Mucosa of descending colon (tissue), 3 donors: ENCODE measurements around the gene COA3. TPM values are rescaled to one million over a fixed set of nuclear protein-coding genes. Genes with fewer than 3 reads are reported as not detected.
A peak's percentile ranks its signal among the peaks of the same experiment; 100 is the strongest.

Experiments used
- ATAC-seq: fragments of 200-7000 bp; cut with Tn5 transposase; one replicate; pipeline ENCODE4 v1.9.1; 2020; ENCODE audit warnings: mild to moderate bottlenecking, moderate library complexity
- DNase-seq, 3 donors: peaks; one replicate each; pipeline ENCODE4 v3.0.0-alpha.2; 2020
- H3K36me3 ChIP-seq: fragments of 200-600 bp; one replicate; pipeline ENCODE4 v1.8.0; 2021; ENCODE audit warnings: low read depth, mild to moderate bottlenecking
- H3K4me1 ChIP-seq: fragments of 200-600 bp; one replicate; pipeline ENCODE4 v1.8.0; 2021; ENCODE audit warnings: low read depth, mild to moderate bottlenecking
- H3K4me3 ChIP-seq: fragments of 200-600 bp; one replicate; pipeline ENCODE4 v1.8.0; 2021; ENCODE audit warnings: mild to moderate bottlenecking
- H3K9me3 ChIP-seq: fragments of 200-600 bp; one replicate; pipeline ENCODE4 v1.8.0; 2021; ENCODE audit warnings: mild to moderate bottlenecking
- intact Hi-C, 2 donors: fragments of 100-400 bp; cut with DNase I in 1 of 2; cut with micrococcal nuclease in 1 of 2; formaldehyde crosslinking; loops; one replicate each; pipeline versions ENCODE4 v1.11.0 to v1.11.1; 2022; cut with DNase I, micrococcal nuclease
- total RNA-seq, 3 donors: library from RNA; stranded (reverse); fragmentation: NEBNext Ultra II Directional in 2 of 3; extraction: Animal tissue kit (Norgen Biotek cat#: 25700) in 2 of 3; gene quantifications; one replicate each; pipeline versions ENCODE4 v1.2.1 to v1.2.4, GENCODE V29; 2021 to 2023
- TF ChIP-seq, protein P1 (sequence below): fragments of 200-600 bp; IDR thresholded peaks from one replicate; pipeline ENCODE4 v1.8.0; 2022; ENCODE audit warnings: antibody characterized with exemption, mild to moderate bottlenecking
- donor health status: DM: no; HTN: no; CAD: no; lungs with moderate emphysema.
- donor health status: DM: no; HTN: no; CAD: no.
- donor health status: DM: no; HTN: yes; CAD: no.

COA3 gene
- total RNA-seq, 3 donors from 2014 or later: 92.7 to 151 (median 148) TPM

DNA sequence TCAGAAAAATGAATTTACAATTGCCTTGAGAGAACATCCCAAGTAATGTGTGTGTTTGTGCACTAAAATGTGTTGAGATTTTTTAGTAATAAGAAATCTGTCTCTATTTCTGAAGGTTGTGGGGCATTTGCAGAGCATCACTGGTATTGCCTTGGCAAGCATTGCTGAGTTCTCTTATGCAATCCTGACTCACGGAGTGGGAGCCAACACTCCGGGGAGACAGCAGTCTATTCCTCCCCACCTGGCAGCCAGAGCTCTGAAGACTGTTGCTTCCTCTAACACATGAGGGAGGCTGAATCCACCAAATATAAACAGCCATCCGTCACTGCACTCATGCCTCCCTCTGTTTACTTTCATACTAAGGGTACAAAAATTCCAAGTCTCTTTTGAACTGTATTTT lies 10.7 kb upstream of the COA3 start:
- DNase-seq (no peak), ATAC-seq (no peak)
- intact Hi-C loops: no loop called here
- no peaks in the 10 kb centered on the region for H3K36me3 ChIP-seq
- H3K4me3 ChIP-seq: no peak overlapping the region
- H3K4me1 ChIP-seq: peaks cover 7% of the 10 kb centered on the region
- H3K9me3 ChIP-seq: no peaks in the 10 kb centered on the region
- TF ChIP-seq, protein P1, sequence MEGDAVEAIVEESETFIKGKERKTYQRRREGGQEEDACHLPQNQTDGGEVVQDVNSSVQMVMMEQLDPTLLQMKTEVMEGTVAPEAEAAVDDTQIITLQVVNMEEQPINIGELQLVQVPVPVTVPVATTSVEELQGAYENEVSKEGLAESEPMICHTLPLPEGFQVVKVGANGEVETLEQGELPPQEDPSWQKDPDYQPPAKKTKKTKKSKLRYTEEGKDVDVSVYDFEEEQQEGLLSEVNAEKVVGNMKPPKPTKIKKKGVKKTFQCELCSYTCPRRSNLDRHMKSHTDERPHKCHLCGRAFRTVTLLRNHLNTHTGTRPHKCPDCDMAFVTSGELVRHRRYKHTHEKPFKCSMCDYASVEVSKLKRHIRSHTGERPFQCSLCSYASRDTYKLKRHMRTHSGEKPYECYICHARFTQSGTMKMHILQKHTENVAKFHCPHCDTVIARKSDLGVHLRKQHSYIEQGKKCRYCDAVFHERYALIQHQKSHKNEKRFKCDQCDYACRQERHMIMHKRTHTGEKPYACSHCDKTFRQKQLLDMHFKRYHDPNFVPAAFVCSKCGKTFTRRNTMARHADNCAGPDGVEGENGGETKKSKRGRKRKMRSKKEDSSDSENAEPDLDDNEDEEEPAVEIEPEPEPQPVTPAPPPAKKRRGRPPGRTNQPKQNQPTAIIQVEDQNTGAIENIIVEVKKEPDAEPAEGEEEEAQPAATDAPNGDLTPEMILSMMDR: no peak

DNA sequence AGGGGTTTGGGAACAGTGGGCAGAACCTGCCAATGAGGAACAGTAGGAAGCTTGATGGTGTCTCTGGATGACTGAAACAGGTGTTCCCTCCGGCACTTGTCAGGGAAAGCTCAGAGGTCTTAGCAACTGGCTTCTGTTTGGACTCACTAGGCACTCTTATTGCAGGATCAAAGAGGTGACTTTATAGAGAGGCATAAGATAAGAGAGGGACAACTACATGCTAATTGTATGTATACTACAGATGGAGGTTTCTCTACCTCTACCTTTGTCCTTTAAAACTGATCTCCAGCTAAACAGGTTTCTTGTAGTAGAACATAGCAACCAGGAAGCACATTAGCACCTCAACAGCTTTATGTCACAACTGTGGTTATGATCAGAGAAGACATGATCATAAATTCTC lies 7.7 kb upstream of the COA3 start:
- TF ChIP-seq, protein P1: no peak
- Histone ChIP-seq H3K4me1 (peaks cover 17% of the 10 kb centered on the region), H3K36me3 (no peaks in the 10 kb centered on the region), H3K4me3 (no peak overlapping the region), H3K9me3 (no peaks in the 10 kb centered on the region)
- no peak for DNase-seq
- ATAC-seq: peak; percentile 78
- intact Hi-C loops: no loop called here

DNA sequence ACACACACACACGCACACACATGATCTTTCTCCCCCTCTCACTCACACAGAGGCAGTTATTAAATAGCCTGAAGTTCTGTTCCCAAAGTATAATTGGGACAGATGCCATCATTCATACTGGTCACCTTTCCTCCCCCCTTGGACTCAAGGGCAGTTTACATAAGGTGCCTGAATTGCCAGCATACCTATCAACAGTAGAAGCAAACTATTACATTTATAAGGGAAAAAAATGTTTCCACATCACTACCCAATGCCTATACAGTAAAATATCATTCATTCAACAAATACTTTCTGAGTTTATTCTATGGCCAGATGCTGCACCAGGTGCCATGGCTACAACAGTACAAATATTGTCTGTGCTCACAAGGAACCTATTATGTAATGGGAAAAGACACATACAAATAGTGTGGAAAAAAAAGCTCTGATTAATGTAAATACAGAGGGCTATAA lies 6.4 kb upstream of the COA3 start:
- intact Hi-C loops: no loop called here
- peaks cover 17% of the 10 kb centered on the region for H3K4me1 ChIP-seq
- ATAC-seq: peak; percentile 62
- H3K36me3 ChIP-seq: no peaks in the 10 kb centered on the region
- H3K4me3 ChIP-seq: no peak overlapping the region
- H3K9me3 ChIP-seq: no peaks in the 10 kb centered on the region
- DNase-seq: no peak
- TF ChIP-seq, protein P1: no peak

DNA sequence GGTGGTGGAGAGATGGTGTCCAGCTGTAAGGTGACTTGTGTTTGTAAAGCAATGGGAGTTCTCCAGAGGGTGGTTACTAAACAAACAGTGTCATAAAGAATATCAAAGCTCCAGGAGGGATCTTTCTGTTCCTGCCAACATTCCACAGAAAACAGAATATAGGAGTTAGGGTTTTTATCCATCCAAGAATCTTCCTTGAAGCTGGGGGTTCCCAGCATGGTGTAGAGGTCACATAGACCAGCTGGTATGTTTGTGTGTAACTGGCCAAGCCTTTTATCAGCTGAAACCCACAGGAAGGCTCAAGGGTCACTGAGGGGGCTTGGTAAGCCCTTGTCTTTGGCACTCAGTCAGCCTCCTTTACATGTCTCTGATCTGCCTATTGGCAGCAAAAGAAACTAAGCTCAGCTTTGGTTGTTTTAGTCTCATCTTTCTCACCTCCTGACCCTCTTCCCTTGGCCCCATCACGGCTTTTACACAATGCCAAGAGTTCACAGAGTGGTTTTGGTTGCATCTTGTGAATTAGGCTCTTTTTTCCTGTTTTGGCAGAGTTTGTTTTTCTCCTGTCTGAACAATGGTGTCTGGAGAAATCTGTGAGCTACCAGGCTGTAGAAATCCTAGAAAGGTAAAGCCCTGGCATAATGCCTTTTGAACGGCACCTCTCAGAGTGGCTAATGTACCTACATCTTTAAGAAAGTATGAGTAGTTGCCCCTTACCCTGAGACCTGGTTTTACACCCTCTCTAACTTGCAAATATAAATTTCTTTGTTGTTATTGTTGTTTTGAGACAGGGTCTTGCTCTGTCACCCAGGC lies 4.8 kb upstream of the COA3 start:
- Histone ChIP-seq H3K4me3 (no peak overlapping the region), H3K4me1 (peaks cover 17% of the 10 kb centered on the region), H3K36me3 (no peaks in the 10 kb centered on the region), H3K9me3 (no peaks in the 10 kb centered on the region)
- TF ChIP-seq, protein P1: no peak
- intact Hi-C loops: no loop called here
- no peak for DNase-seq
- peak; percentile 30 for ATAC-seq

DNA sequence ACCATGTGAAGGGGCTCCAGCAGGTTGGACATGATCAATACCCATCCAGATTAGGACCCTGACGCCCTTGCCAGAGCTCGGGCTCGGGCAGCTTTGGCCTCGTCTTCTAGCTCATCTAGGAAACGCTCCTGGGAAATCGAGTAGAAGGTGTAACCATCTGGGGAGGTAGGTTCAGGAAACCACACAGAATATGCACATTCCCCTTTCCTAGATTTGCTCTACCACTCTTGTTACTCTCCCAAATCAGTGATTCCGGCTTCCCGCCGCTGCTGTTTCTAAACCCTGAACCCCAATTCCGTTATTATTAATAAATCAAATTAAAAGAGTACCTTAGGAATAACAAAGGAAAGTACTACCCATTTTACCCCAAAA lies 507 bp downstream of the COA3 start:
- intact Hi-C loops: no loop called here
- Histone ChIP-seq H3K4me1 (peaks cover 33% of the 10 kb centered on the region), H3K36me3 (no peaks in the 10 kb centered on the region), H3K4me3 (peak overlapping the region; percentile 74), H3K9me3 (no peaks in the 10 kb centered on the region)
- TF ChIP-seq, protein P1: no peak
- ATAC-seq (peak; percentile 0), DNase-seq (no peak)
